K562 (cell line): ENCODE data around the gene CCR9. TPM values are rescaled to one million over a fixed set of nuclear protein-coding genes. Genes with fewer than 3 reads are reported as not detected.

Experiments
- ATF4 ChIP-seq: fragments of 450-650 bp; formaldehyde crosslinking; IDR thresholded peaks from 2 replicates; pipeline ENCODE4 v1.4.0; 2022; ENCODE audit warnings: mild to moderate bottlenecking, moderate library complexity
- FOSL1 ChIP-seq: fragments of 200-800 bp; sonication (Bioruptor generic); conservative IDR thresholded peaks from 2 replicates; pipeline ENCODE4 v1.6.1; 2016; ENCODE audit warnings: missing genetic modification characterization, missing compliant biosample characterization
- NCOR1 ChIP-seq: fragments of 450-650 bp; IDR thresholded peaks from 2 replicates; pipeline ENCODE4 v1.6.1; 2016; ENCODE audit warnings: mild to moderate bottlenecking, moderate library complexity
- ZBTB49 ChIP-seq: sonication (generic); formaldehyde crosslinking; IDR thresholded peaks from 2 replicates; pipeline ENCODE4 v1.8.0; 2022; ENCODE audit warnings: missing genetic modification reagents, mild to moderate bottlenecking, borderline replicate concordance
- ZNF318 ChIP-seq, 2 experiments: fragments of 450-650 bp; IDR thresholded peaks; 2 replicates each; pipeline ENCODE4 v1.6.1; 2016; ENCODE audit warnings: mild to moderate bottlenecking in 2 of 2, borderline replicate concordance in 1 of 2, low read depth in 1 of 2, moderate library complexity in 1 of 2
- polyA plus RNA-seq, 8 experiments: library from polyadenylated mRNA; depleted of rRNA in 4 of 8; stranded (reverse) in 5 of 8; unstranded in 3 of 8; fragments of >200 nt; fragmentation: Nextera tagmentation in 2 of 8; fragmentation: Illumina TruSeq in 1 of 8; extraction: Ambion mirVana in 2 of 8; extraction: Trizol in 1 of 8; gene quantifications; 2 replicates each; pipeline versions ENCODE4 v1.2.1 to v1.2.3, GENCODE V29; 2011 to 2014; ENCODE audit warnings: inconsistent platforms in 1 of 8, missing spikeins in 1 of 8
- total RNA-seq, 7 experiments: library from RNA; depleted of rRNA in 6 of 7; stranded (reverse); fragments of >200 nt in 6 of 7; fragmentation: Illumina TruSeq in 2 of 7; extraction: Trizol in 2 of 7; gene quantifications; 2 replicates each; pipeline versions ENCODE4 v1.2.1 to v1.2.3, GENCODE V29; 2011 to 2021; ENCODE audit warnings: low replicate concordance in 1 of 7
- TF ChIP-seq, protein P1 (sequence below): fragments of 250-450 bp; sonication (Bioruptor Pico); IDR thresholded peaks from 2 replicates; pipeline ENCODE4 v1.5.0; 2020; ENCODE audit warnings: mild to moderate bottlenecking, borderline replicate concordance

CCR9 gene
- total and polyA plus RNA-seq, 9 of the 15 experiments (the other 6 are each of a cell fraction or from before 2014, with no cell fraction given): not detected

DNA sequence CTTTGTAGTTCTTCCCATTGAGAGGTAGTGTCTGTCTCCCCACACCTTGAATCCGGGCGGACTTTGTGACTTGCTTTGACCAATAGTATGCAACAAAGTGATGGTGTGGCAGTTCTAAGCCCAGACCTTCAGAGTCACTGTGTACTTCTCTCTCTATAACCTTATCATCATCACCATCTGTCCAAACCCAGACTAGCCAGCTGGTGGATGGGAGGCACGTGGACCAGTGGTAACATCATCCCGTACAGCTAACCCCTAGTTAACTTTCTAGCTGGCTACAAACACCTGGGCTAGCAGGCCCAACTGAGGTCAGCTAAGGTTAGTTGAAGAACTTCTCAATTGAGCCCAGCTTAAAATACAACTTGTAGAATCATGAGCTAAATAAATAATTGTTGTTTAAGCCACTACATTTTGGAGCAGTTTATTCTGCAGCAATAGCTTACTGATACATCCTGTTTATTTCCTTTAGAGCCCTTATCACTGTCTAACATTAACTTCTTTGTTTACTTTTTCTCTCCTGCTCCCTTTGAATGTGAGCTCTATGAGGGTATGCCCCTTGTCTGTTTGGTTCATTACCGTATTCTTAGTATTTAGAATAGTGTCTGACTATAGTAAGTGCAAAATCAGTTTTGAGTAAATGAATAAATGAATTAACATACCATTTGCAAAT lies 11.5 kb upstream of the CCR9 start (continued):
- TF ChIP-seq ZBTB49 (CRISPR knock-in tag) (no peak), FOSL1 (tag) (no peak), NCOR1 (peak; percentile 47), ZNF318 (IDR thresholded peaks at IDR 0.05; ENCODE audit: borderline replicate concordance in 1 of 2, low read depth in 1 of 2) (no peak), ATF4 (CRISPR knock-in tag) (no peak)
- TF ChIP-seq, protein P1, sequence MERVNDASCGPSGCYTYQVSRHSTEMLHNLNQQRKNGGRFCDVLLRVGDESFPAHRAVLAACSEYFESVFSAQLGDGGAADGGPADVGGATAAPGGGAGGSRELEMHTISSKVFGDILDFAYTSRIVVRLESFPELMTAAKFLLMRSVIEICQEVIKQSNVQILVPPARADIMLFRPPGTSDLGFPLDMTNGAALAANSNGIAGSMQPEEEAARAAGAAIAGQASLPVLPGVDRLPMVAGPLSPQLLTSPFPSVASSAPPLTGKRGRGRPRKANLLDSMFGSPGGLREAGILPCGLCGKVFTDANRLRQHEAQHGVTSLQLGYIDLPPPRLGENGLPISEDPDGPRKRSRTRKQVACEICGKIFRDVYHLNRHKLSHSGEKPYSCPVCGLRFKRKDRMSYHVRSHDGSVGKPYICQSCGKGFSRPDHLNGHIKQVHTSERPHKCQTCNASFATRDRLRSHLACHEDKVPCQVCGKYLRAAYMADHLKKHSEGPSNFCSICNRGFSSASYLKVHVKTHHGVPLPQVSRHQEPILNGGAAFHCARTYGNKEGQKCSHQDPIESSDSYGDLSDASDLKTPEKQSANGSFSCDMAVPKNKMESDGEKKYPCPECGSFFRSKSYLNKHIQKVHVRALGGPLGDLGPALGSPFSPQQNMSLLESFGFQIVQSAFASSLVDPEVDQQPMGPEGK (CRISPR knock-in tag): no peak
